ENCODE measurements around the gene HPF1. TPM values are rescaled to one million over a fixed set of nuclear protein-coding genes. Genes with fewer than 3 reads are reported as not detected.
"Not testable (repeated sequence)": the region's sequence is repeated elsewhere in the genome, so short reads cannot be mapped to it uniquely, and the experiment has no call there.

Gene HPF1
- total and polyA plus RNA-seq, 2 of the 8 experiments (the other 6 are each of a cell fraction or from before 2014, with no cell fraction given): 14.1 to 32.5 TPM

- H3K9ac ChIP-seq (replicated peaks in 1 of 4; ENCODE audit: extremely low read depth in 1 of 4, low read depth in 3 of 4, low read length in 3 of 4); H2BK20ac ChIP-seq (ENCODE audit: low read length); H2BK15ac ChIP-seq (ENCODE audit: low read length); H3K27me3 ChIP-seq (replicated peaks in 1 of 4; ENCODE audit: control insufficient read depth in 3 of 4, extremely low read depth in 1 of 4, insufficient read depth in 3 of 4, low read length in 3 of 4); H3K4me3 ChIP-seq (ENCODE audit: extremely low read depth in 1 of 4, insufficient read depth in 2 of 4, low read depth in 3 of 4, low read length in 4 of 4); H3K14ac ChIP-seq (ENCODE audit: insufficient read length); FAIRE-seq; H3K56ac ChIP-seq (replicated peaks; ENCODE audit: insufficient read length, low read depth, low read length); H3K4me1 ChIP-seq (replicated peaks in 1 of 4; ENCODE audit: control insufficient read depth in 3 of 4, insufficient read depth in 4 of 4, low read length in 3 of 4); H3K23me2 ChIP-seq (ENCODE audit: low read depth, low read length); POLR2A ChIA-PET (ENCODE audit: partially characterized antibody); H4K8ac ChIP-seq (ENCODE audit: extremely low read depth, insufficient read depth, low read length); H2BK120ac ChIP-seq (replicated peaks; ENCODE audit: low read depth, low read length); H3K4me2 ChIP-seq (ENCODE audit: insufficient read depth in 1 of 2, low read depth in 2 of 2, low read length in 2 of 2); H3K27ac ChIP-seq (ENCODE audit: low read depth, low read length); H3K9me3 ChIP-seq (ENCODE audit: insufficient read depth in 2 of 2, low read depth in 1 of 2, low read length in 1 of 2); H3K18ac ChIP-seq (ENCODE audit: extremely low read depth, low read length); H2BK5ac ChIP-seq (ENCODE audit: low read depth, low read length); H2BK12ac ChIP-seq (ENCODE audit: low read depth, low read length); H3K79me2 ChIP-seq (ENCODE audit: control insufficient read depth in 1 of 2, insufficient read depth in 2 of 2, low read length in 2 of 2); H4K91ac ChIP-seq (replicated peaks; ENCODE audit: insufficient read length, low read length); H2AK5ac ChIP-seq (ENCODE audit: low read depth, low read length); H3K36me3 ChIP-seq (ENCODE audit: control insufficient read depth in 2 of 4, insufficient read depth in 4 of 4, low read length in 3 of 4); H3K4ac ChIP-seq (replicated peaks; ENCODE audit: insufficient read length, low read depth, low read length); H4K20me1 ChIP-seq (replicated peaks in 1 of 2; ENCODE audit: control insufficient read depth in 1 of 2, insufficient read depth in 2 of 2, low read length in 2 of 2); H4K5ac ChIP-seq (ENCODE audit: insufficient read length, low read depth, low read length); H3K23ac ChIP-seq (ENCODE audit: insufficient read length); H2AFZ ChIP-seq (ENCODE audit: low read length); H3K79me1 ChIP-seq (ENCODE audit: low read depth, low read length): not testable (repeated sequence)
- CTCF ChIA-PET (ENCODE audit: partially characterized antibody): interaction anchor here (1.0 kb wide), 1 partner anchor 159 kb away, joined by 4 read pairs; the partner anchor contains the start of gene NEK1
- DNase-seq (ENCODE audit: low read depth in 1 of 2, low spot score in 2 of 2): peak in 1 of 2 experiments; percentile 8
- WGBS, 2 experiments (ENCODE audit: extremely low coverage in 1 of 2, insufficient coverage in 1 of 2, insufficient read length in 1 of 2, insufficient replicate concordance in 2 of 2, low coverage in 1 of 2, low lambda C conversion rate in 2 of 2, missing lambda C conversion rate in 1 of 2): 85% methylated on average over 11 of the region's 11 CpGs; no CpG with 5 or more reads in 1 of the 2 experiments
Measured at GRCh38 chr4:169771556-169772080, 13.9 kb upstream of the HPF1 start.
